GM18511 (cell line): ENCODE measurements around the gene MED27.

Experiments
- ATAC-seq: cut with Tn5 transposase; IDR thresholded peaks from one replicate; pipeline ENCODE4 v1.9.1; 2021; ENCODE audit warnings: mild to moderate bottlenecking, moderate library complexity; ENCODE audit not compliant: unreplicated experiment

MED27 gene

GRCh38 chr9:132044176-132044875 lies 35.3 kb downstream of the MED27 start:
- no peak for ATAC-seq

- ATAC-seq: no peak
These were observed 36.0 kb downstream of the MED27 start for GRCh38 chr9:132043708-132044107.

- ATAC-seq: no peak
These were observed 37.3 kb downstream of the MED27 start for GRCh38 chr9:132042324-132042723.

DNA sequence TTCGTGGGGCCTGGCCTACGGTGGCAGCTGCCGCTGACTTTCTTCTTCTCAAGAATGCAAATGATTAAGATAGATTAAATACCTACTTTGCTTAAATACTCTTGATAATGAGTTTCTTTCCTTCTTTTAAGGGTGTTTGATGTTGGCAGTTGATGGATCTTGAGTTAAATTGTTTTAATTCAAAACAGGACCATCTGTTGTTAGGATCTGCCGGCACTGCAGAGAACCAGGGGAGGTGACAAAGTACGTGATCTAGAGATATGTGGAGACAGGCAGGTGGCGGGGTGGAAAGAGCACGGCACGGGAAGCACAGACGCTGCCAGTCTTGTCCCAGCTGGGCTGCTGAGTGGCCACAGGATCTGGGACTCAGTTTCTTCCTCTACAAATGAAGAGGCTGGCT lies 37.9 kb downstream of the MED27 start:
- ATAC-seq: no peak

DNA sequence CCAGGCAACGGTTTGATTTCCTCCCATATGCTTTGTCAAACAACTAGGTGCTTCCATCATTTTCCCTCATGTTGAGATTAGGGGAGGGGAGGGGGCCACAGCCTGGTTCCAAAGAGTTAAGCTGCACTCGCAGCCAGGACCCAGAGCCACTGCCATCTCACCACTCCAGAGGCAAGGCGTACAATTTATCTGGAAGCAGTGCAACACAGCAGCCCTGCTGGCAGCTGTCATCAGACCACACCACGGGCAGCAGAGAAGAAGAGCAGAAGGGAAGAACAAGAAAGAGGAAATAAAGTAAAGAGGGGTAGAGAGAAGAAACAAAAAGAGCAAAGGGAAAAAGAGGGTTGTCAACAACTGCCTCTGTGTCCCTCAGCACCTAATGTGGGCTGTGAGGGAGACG lies 38.9 kb downstream of the MED27 start:
- no peak for ATAC-seq

- ATAC-seq: no peak
These were observed 39.4 kb downstream of the MED27 start for GRCh38 chr9:132040246-132040645.

GRCh38 chr9:132039284-132039683 lies 40.4 kb downstream of the MED27 start:
- no peak for ATAC-seq

- no peak for ATAC-seq
These were observed 42.2 kb downstream of the MED27 start for GRCh38 chr9:132037458-132037857.

DNA sequence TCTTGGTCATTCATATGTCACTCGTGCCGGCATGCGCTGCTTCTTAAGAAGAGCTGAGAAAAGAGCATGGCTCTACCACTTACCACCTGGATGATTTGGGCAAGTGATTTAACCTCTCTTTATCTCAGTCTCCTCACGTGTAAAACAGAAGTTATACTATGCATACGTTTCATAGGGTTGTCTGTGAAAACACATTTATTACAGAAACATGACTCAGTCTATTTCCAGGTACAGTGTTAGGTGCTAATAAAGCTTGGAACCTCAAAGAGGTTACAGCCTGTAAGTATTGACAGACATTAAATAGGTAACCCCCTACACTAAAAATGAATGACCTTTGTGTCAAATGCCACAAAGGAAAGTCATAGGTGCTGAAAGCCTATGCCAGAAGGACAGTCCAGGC lies 43.1 kb downstream of the MED27 start:
- no peak for ATAC-seq

GRCh38 chr9:132035679-132036078 lies 44.0 kb downstream of the MED27 start:
- no peak for ATAC-seq

- ATAC-seq: no peak
These were observed 47.3 kb downstream of the MED27 start for GRCh38 chr9:132032238-132032950.

DNA sequence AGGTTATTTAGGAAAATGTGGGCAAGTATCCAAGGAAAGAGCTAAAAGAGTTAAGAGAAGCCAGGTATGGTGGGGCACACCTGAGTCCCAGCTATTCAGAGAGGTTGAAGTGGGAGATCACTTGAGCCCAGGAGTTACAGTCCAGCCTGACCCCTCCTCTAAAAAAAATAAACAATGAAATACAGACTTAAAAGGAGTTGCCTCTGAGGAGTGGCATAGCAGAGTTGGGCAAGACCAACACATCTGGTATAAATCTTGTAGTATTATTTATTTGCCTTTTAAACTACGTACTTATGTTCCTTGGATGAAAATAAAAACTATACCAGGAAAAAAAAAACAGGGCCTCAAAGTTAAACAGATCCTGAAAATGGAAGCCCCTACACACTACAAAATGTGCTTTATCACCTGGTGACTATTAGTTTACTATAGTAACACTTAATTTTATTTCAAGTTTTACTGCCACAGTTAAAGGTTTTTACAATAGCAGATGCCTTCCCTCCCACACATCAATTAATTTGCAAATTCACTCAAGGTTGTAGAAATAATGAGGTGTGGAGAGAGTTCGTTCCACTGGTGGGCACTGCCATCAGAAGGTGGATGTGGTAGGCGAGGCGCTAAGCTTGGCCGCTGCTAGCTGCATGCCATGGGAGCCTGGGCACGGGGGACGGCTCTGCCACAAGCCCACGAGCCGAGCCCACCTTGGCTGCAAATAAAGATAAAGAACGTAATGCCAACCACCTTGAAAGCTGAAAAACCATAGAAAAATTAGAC lies 48.0 kb downstream of the MED27 start:
- no peak for ATAC-seq

DNA sequence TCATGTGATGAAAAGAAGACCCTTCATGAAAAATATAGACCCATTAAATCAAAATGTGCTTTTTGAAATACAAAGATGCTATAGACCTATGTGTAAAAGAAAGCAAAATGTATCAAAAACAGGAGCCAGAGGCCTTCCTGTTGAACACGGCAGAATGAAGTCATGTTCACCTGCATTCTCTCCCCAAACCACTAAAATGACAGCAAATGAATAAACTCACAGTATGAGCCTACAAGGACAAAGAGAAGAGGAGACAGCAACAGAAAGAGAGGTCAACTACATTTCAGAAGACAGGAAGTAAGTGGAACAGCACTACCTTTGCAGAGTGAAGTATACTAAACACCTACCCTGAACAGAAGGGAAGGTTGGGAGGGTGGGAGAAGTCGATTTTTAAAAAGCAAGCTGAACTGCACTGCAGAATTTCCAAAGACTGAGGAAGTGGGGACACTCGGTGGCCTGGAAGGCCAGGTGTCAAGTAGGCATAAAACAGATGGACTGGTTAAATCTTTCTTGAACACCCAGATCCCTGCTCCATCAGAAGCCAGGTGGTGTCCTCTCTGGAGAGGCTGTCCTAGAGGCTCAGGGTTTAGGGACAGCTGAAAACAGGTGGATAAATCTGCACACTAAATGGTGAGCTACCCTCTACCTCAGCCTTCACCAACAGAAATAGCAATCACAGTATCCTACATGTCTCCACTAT lies 48.9 kb downstream of the MED27 start:
- no peak for ATAC-seq

DNA sequence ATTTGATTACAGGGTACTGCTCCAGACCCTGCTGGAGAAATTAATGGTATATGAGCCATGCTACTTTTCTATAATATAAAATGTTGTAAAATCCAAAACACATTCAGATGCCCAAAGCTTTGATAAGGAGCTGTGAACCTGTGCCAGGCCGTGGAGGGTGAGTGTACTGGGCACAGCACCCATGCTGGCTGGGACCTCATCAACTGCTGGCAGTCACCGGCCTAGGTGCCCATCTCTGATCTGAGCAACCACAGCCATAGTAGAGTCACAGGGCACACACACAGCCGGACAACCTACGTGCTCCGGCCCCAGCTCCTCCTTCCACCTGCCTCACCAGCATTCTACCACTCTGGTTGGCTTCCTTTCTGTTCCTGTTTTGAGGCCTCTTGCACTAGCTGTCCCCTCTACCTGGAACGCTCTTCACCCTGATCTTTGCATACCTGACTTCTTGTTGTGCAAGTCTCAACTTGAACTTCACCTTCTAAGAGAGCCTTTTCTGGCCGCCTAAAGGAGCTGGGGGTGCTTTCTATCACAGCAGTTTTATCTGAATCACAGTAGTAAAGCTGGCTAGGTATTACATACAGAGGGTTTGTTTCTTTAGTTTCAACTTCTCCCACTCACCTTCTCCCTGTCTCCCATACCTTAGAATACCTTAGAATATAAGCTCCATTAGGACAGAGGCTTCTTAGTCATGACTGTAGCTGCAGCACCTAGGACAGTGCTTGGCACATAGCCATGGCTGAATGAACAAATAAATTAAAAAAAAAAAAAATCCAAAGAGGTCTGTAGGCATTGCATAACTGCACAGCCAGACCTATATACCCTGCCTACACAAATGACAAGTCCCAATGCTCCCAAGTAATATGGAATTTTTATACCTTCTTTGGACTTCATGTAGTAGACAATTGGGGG lies 51.7 kb downstream of the MED27 start:
- ATAC-seq: no peak

DNA sequence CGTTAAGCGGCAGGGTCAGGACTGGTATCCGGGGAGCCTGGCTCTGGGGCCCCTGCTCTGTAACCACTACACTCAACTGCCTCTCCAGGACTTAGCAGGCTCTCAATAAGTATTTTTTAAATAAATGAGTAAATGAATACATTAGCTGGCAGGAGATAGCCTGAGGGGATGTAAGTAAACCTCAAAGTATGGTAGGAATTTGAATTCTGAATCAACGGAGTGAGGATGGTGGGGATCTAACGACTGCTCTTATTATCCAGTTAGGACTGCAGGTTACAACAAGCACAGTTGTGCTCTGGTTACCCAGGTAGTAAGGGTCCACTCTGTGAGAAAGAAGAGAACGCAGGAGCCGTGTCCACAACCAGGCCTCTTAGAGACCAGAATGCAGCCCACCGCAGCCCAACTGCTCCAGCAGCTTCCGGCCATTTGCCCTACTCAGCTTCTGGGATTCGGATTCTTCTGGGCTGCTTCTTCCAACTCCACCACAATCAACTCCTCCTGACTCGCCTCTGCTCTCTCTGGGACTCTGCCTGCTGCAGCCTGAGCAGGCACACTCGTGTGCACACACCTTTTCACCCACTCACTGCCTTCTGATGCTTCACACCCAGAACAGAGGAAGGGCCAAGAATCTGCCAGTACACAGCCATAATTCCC lies 52.6 kb downstream of the MED27 start:
- no peak for ATAC-seq

DNA sequence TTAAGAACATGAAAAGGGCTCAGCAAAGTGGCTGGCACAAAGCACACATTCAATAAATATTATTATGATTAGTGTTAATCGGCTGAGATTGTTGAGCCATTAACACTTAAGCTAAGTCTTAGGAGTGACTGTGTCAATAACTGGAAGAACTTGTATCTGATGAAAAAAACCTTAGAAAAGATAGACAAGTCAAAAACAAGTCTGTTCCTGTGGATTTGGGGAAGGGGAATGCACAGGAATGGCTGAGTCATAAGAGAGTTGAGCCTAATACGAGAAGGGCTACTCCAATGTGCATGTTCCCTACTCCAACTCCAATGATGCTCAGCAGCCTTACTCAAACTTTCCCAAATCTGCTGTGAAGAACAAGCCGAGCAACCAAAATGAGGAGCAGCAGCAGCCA lies 53.9 kb downstream of the MED27 start:
- ATAC-seq: no peak

DNA sequence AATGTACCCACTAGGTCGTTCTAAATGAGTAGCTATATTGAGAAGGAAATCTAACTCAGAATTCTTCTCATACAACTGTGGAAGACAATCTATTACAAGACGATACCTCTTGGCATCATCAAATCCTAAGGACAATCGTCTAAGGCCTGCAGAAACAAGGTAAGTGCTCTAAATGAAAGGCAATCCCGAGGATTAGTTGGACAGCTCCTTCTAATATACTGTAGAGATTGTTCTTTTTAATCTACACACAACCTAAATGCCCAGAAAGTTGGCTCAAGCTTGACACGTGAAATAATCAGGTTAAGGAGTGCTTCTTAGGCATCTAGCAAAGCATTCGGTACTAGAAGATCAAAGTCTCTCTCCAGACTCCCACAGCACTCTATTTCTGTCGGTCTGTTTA lies 55.1 kb downstream of the MED27 start:
- ATAC-seq: no peak

DNA sequence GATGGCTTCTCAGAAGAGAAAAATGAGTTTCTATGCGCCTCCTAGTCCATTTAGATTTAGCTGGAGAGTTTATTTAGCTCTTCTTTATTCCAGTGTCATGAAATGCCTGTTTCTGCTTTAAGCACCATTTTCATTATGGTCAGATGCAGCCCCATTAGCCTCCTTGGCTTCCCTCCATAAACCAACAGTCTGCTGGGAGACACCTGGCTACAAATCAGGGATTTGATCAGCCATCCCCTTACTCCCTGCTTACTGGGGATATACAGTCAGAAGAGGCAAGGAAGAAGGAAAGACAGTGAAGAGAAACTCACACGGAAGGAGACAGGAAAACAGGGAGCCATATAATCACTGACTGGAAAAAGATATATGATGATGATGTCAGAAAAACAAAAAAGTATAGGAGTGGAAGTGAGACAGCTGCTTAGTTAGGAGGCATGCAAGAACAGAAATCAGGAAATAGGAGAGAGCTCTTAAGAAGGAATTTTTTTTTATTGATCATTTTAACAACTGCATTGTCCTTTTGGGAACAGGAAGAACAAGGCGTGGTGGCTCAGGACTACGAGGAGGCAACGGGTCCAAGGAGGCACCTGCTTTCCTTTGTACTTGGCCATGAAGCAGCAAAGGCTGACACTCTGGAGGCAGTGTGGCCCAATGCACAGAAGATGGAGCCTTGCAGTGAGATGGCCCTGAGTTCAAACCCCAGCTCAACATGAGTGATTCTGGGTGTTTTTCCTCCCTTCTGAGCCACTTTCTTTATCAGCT lies 56.1 kb downstream of the MED27 start:
- no peak for ATAC-seq
